Fibroblast of skin of left biceps (primary cell): ENCODE measurements around the gene INPP5D.
"Not testable (repeated sequence)": the region's sequence is repeated elsewhere in the genome, so short reads cannot be mapped to it uniquely, and the experiment has no call there.

ENCODE experiments used
- DNase-seq, 2 experiments: peaks; one replicate each; pipeline ENCODE4 v3.0.0-alpha.2; 2013; ENCODE audit warnings: low read depth in 2 of 2

Gene INPP5D

DNA sequence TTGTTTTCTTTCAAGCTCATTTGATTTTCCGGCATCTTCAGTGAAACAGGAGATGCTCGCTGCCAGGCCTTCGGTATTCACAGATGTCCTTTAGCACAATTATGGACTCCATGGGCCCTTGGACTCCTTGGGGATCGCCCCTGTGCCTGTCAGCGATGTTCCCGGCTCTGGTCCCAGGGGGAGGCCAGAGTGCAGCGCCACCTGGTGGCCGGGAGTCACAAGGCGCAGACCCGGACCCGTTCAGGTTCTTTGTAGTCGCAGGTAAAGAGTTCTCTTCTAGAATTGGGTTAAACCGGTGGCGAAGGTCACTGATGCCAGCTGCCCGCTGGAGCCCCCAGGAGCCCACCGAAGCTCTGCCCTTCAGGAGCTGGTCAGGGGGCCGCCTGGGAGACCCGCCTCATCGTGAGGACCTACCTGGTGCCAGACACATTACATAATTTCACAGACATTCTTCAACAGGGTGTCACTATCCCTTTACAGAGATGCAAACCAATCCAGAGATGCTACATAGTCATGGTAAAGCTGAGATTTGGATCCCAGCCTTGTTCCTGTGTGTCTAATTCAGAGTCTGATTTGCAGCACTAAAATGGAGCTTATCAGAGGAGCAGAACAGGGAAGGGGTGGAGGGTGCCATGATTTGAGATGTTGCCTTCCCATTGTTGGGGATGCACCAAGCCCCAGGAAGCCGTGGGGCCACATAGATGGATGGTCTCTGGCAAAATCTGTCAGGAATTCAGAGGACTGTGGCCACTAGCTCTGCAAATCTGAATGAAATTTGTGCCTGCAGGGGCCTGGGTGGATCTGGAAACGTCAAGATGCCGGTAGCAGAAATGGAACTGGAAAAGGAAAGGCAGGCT lies 6.0 kb upstream of the INPP5D start:
- no peak for DNase-seq

DNA sequence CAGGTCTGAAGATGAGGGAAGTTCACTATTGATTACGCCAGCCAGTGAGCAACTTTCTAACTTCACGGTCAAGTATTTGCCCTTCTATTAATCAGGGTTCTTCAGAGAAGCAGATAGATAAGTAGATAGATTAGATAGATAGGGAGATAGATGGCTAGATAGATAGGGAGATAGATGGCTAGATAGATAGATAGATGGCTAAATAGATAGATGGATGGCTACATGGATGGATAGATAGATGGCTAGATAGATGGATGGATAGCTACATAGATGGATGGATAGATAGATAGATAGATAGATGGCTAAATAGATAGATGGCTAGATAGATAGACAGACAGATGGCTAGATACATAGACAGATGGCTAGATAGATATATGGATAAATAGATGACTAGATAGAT lies 4.8 kb upstream of the INPP5D start:
- DNase-seq: no peak

DNA sequence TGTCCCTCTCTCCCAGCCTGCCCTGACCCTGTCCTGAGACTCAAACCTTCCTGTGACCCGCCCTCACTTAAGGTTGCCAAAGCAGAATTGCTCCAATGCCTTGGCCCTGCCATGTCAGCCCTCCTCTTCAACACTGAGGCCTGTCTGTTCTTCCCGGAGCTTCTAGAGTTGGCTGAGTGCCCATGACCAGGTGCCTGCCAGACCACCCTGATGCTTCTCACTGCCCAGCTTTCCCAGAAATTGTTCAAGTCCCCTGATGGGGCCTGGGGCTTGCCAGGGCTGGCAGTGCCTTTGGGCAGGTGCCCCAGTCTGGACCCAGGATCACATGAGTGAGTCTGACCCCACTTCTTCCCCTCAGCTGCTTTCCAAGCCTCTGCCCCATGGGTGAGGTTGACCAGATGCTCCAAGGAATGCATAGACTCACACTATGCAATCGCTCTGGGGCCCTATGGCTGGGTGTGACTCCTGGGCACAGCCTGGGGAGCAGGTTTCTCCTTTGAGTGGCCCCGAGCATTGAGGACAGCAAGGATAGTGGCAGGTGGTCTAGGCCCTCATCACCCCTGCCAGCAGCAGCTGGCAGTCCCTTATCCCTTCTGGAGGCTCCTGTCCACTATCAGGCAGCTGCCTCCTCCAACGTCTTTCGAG lies 3.1 kb upstream of the INPP5D start:
- DNase-seq: no peak

GRCh38 chr2:233058717-233059546 lies 1.2 kb upstream of the INPP5D start:
- DNase-seq: no peak

- DNase-seq: no peak
Measured at GRCh38 chr2:233059547-233059796, 670 bp upstream of the INPP5D start.

DNA sequence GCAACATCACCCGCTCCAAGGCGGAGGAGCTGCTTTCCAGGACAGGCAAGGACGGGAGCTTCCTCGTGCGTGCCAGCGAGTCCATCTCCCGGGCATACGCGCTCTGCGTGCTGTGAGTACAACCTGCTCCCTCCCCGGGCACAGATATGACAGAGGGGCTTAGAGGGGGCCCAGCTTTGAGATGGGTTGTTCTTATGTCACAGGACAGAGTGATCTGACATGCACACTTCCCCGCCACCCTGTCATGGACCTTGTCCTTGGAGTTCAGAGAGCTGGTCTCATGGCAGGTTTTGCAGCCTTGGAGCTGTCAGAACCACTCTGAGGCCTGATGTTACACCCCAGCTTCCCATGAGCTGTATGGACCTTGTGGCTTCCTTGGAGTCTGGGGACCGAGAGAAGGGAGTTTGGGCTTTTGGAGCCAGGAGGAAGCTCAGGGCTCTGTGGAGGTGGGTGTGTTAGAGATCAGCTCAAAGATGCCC lies 398 bp downstream of the INPP5D start:
- DNase-seq: no peak

DNA sequence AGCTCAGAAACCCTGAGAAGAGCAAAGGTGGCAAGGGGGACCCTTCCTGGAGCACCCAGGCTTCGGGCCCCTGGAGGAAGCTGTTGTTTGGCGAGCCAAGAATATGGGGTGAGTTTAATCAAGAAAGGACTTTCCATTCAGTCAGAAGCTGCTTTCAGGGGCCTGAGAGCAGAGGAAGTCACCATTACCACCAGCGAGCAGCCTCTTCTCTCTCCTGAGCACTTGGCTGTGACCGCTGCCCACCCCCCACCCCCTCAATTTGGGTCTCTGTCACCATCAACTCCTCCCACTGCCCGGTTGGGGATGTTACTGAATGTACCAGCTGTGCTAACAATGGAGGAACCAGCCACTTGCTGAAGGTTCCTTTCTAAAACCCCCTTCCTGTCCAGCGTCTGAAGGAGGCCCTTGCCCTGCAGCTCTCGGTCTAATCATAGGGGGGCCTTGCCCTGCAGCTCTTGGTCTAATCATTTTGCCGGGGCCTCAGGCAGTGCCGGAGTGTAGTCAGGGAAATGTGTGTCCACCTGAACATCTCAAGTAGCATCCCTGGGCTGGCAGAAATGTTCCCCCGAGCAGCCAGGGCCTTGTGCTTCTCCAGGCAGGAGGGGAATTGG lies 943 bp downstream of the INPP5D start:
- DNase-seq: no peak

DNA sequence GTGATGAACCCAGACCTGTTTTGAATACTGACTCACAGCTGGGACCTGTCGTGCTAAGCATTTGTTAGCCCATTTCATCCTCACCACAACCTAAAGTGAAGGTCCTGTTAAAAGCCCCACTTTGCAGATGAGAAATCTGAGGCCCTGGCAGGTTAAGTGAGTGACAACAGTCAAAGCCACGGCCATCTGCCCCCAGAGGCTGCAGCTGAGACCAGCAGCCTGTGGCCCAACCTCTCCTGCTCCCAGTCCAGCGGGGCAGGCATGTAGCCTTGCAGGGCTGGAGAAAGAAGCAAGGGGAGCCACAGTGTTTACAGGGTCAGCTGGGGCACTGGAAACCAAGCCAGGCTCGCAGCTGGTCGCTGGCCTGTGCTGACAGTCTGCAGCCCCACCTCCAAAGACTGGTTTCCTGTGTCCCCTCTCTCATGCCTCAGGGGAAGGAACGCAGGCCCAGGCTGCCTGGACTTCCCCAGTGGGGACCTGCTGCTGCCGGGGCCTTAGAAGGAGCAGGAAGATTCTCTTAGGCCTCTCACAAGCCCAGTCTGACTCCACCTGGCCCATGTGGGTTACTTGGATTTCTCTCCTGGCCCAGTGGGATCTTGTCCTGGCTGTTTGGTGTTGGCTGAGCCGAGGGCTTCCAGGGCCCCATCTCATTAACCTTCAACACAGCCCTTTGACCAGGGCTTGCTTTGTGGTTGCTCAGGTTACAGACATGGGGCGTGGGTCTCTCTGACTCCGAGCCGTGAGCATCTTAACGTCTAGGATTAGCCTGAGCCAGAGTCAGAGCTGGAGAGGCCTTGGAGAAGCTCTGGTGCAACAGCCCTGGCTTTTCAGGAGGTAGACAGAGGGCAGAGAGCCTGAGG lies 1.7 kb downstream of the INPP5D start:
- DNase-seq: no peak

DNA sequence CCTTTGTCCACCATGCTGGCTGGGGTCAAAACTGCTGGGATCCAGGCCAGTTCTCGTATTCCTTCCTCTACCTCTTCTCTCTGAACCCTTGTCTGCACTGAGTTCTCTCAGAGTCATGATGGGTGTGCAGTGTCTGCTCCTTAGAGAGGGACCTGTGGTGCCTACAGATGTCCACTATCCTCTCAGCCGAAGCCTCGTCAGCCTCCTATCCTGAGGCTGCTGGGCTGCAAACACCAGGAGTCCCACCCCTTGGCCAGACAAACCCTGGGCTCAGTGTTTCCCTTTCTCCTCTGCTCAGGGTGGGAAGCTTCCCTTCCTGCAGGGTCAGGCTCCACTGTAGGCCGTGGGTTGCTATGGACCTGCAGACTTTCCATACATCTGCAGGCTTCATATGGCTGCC lies 2.3 kb downstream of the INPP5D start:
- DNase-seq: no peak

GRCh38 chr2:233062946-233063268 lies 2.8 kb downstream of the INPP5D start:
- DNase-seq: no peak

DNA sequence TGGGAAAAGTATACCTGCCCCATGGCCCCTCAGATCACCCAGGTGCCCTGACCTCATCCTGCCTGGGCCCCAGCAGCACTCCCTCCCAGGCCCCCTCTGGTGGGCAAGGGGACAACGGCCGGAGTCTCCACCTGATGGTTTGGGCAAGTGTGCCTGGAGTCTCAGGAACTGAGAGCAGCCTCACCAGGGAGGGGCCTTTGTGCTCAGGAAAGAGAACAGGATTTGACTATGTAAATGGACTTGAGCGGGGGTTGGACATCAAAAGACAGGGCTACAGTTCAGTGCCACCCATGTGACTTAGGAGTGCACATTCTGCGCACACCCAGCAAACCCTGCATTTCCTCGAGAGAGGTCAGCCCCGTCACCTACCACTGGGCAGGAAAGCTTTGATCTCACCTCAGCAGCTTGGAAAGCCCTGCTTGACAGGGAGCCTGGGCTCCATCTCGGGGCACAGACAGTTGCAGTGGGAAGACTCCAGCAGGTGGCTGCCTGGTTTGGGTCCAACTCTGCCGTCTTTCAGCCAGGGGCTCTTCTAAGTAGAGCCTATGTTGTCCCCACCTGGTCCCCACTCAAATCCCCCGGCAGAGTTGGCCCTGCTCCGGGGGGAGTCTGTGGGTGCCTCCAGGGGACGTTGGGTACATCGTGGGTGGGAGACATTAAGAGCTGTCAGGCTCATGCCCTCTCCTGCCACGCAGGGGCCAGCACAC lies 3.3 kb downstream of the INPP5D start:
- no peak for DNase-seq

DNA sequence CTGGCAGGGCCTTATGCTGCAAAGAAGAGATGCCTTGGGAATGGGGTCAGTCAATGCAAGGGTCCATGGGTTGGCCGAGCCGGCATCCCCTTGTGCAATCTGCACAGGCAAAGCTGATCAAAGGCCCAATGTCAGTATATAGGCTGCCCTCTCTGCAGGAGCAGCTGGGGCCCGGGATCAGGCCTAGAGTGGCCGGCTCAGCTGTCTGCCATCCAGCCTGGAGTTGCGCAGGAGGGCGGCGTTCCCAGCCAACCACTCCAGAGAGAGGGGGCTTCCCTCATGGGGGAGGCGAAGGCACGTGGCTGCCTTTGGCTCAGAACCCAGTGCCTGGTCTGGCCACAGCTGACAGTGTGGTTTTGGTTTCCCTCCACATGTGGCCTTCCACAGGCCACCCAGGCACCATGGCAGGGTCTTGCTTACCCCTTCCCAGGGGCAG lies 3.9 kb downstream of the INPP5D start:
- no peak for DNase-seq

GRCh38 chr2:233064530-233065199 lies 4.5 kb downstream of the INPP5D start:
- DNase-seq: no peak

- not testable (repeated sequence) for DNase-seq
Measured at GRCh38 chr2:233065200-233065589, 5.1 kb downstream of the INPP5D start.

GRCh38 chr2:233065954-233066470 lies 5.9 kb downstream of the INPP5D start:
- DNase-seq: no peak

- DNase-seq: no peak
Measured at GRCh38 chr2:233068762-233069418, 8.7 kb downstream of the INPP5D start.

DNA sequence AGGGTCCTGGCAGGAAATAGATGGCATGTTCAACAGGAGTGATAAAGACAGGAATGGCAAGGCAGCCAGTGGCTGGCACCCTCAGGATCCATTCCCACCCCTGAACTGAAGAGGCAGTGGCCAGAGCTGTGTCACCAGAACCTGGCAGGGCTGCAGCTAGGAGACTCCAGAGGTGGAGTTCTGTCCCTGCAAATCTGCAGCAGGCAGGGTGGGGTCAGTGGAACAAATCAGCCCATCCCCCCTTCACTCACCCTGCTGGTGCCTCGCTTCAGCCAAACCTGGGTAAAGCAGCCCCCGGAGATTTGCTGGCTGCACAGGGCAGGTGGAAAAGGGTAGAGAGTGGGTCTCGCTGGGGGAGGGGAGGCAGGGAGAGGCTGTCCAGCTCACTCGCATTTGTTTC lies 12.7 kb downstream of the INPP5D start:
- DNase-seq: no peak

- DNase-seq: no peak
Measured at GRCh38 chr2:233074106-233074505, 14.0 kb downstream of the INPP5D start.
